Lung (tissue), 12 donors: ENCODE measurements around the gene SRD5A1. TPM values are rescaled to one million over a fixed set of nuclear protein-coding genes. Genes with fewer than 3 reads are reported as not detected.
A peak's percentile ranks its signal among the peaks of the same experiment; 100 is the strongest.

Source experiments
- ATAC-seq: fragments of 200-7000 bp; cut with Tn5 transposase; one replicate; pipeline ENCODE4 v1.9.1; 2020; ENCODE audit warnings: moderate number of reproducible peaks; ENCODE audit not compliant: insufficient read depth, low FRiP score
- DNase-seq, 3 donors: peaks; one replicate each; pipeline ENCODE4 v3.0.0-alpha.2; 2013 to 2017
- H3K27ac ChIP-seq, 2 donors: one replicate each; pipeline ENCODE4 v1.5.1; 2013; ENCODE audit warnings: mild to moderate bottlenecking in 2 of 2, moderate library complexity in 2 of 2, control low read depth in 1 of 2, inconsistent platforms in 1 of 2, low read depth in 1 of 2, low read length in 1 of 2
- H3K27me3 ChIP-seq, 3 donors: one replicate each; pipeline ENCODE4 v1.5.1; 2013; ENCODE audit warnings: low read length in 2 of 3; ENCODE audit not compliant: control insufficient read depth in 3 of 3, insufficient read depth in 3 of 3
- H3K36me3 ChIP-seq, 4 donors: one replicate each; pipeline ENCODE4 v1.5.1; 2013; ENCODE audit warnings: low read length in 4 of 4, mild to moderate bottlenecking in 1 of 4, moderate library complexity in 1 of 4; ENCODE audit not compliant: control insufficient read depth in 4 of 4, insufficient read depth in 4 of 4
- H3K4me1 ChIP-seq, 5 donors: one replicate each; pipeline ENCODE4 v1.5.1; 2013; ENCODE audit warnings: low read length in 5 of 5, mild to moderate bottlenecking in 2 of 5, moderate library complexity in 1 of 5; ENCODE audit not compliant: control insufficient read depth in 5 of 5, insufficient read depth in 5 of 5
- H3K4me3 ChIP-seq: one replicate; pipeline ENCODE4 v1.5.1; 2013; ENCODE audit warnings: mild to moderate bottlenecking, control low read depth, moderate library complexity
- H3K9ac ChIP-seq, 2 donors: one replicate each; pipeline ENCODE4 v1.5.1; 2013; ENCODE audit warnings: low read length in 2 of 2, control low read depth in 1 of 2; ENCODE audit not compliant: insufficient read depth in 1 of 2
- H3K9me3 ChIP-seq, 4 donors: one replicate each; pipeline ENCODE4 v1.5.1; 2013; ENCODE audit warnings: low read length in 3 of 4, mild to moderate bottlenecking in 1 of 4, moderate library complexity in 1 of 4; ENCODE audit not compliant: control insufficient read depth in 4 of 4, insufficient read depth in 3 of 4
- WGBS, 2 donors: extraction: QIAGEN DNeasy Blood & Tissue Kit; methylation state at CpG; one replicate each; pipeline ENCODE4 v1.1.7; 2013; 5-methylcytosine and 5-hydroxymethylcytosine counted together
- polyA plus RNA-seq, 2 donors: library from polyadenylated mRNA; stranded (reverse); fragments of 200-250 nt; gene quantifications; one replicate each; pipeline ENCODE4 v1.2.1, GENCODE V29; 2013
- total RNA-seq, 2 donors: library from RNA; depleted of rRNA in 1 of 2; stranded (reverse); fragments of >200 nt in 1 of 2; gene quantifications; one replicate each; pipeline ENCODE4 v1.2.1, GENCODE V29; 2014 to 2021
- TF ChIP-seq, protein P1 (sequence below): IDR thresholded peaks from 2 replicates; pipeline ENCODE4 v1.5.1; 2012; ENCODE audit warnings: mild to moderate bottlenecking; ENCODE audit errors: control extremely low read depth, extremely low read depth
- donor health status: control.
- donor health status: control.
- donor health status: Bipolar disorder and iron deficiency.
- donor health status: healthy.
- donor health status: DM: yes; HTN: yes; CAD: no.

SRD5A1 gene
- total and polyA plus RNA-seq, 4 donors = 2.6 to 14.4 (median 7.3) TPM

DNA sequence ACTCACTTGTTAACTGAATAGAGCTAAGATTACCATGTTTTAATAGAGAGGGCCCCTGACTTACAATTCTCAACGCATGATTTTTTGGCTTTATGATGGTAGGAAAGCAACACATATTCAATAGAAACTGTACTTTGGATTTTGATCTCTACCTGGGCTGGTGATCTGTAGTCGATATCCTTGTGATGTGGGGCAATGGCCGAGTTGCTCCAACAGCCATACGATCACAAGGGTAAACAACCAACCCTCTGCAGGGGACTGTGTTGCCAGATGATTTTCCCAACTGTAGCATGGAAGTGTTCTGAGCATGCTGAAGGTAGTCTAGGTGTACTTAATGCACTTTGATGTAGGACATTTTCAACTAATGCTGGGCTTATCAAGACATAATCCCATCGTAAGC, 36.9 kb upstream of the SRD5A1 start:
- no peaks in the 10 kb centered on the region for H3K9me3 ChIP-seq
- no peak overlapping the region for H3K4me3 ChIP-seq
- H3K36me3 ChIP-seq = peaks cover 5 to 29% (median 11%) of the 10 kb centered on the region in 4 donors
- H3K9ac ChIP-seq = no peak overlapping the region
- ATAC-seq = no peak
- no peak for DNase-seq
- no peaks in the 10 kb centered on the region for H3K4me1 ChIP-seq
- TF ChIP-seq, protein P1, sequence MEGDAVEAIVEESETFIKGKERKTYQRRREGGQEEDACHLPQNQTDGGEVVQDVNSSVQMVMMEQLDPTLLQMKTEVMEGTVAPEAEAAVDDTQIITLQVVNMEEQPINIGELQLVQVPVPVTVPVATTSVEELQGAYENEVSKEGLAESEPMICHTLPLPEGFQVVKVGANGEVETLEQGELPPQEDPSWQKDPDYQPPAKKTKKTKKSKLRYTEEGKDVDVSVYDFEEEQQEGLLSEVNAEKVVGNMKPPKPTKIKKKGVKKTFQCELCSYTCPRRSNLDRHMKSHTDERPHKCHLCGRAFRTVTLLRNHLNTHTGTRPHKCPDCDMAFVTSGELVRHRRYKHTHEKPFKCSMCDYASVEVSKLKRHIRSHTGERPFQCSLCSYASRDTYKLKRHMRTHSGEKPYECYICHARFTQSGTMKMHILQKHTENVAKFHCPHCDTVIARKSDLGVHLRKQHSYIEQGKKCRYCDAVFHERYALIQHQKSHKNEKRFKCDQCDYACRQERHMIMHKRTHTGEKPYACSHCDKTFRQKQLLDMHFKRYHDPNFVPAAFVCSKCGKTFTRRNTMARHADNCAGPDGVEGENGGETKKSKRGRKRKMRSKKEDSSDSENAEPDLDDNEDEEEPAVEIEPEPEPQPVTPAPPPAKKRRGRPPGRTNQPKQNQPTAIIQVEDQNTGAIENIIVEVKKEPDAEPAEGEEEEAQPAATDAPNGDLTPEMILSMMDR = no peak
- no peaks in the 10 kb centered on the region for H3K27me3 ChIP-seq
- no peak overlapping the region for H3K27ac ChIP-seq
- 94 to 96% methylated on average over 5 of the region's 5 CpGs for WGBS, 2 donors

- H3K27ac ChIP-seq = peak overlapping the region in 1 of 2 donors; percentile 41
- ATAC-seq = no peak
These were observed 35.7 kb upstream of the SRD5A1 start for GRCh38 chr5:6597557-6597956.

GRCh38 chr5:6598351-6598900, 34.8 kb upstream of the SRD5A1 start:
- no peaks in the 10 kb centered on the region for H3K27me3 ChIP-seq
- H3K4me1 ChIP-seq = no peaks in the 10 kb centered on the region
- no peak overlapping the region for H3K9ac ChIP-seq
- H3K4me3 ChIP-seq = no peak overlapping the region
- DNase-seq (peak in 1 of 3 donors; percentile 35), ATAC-seq (no peak)
- 83 to 84% methylated on average over 14 of the region's 14 CpGs for WGBS, 2 donors
- TF ChIP-seq, protein P1 = no peak
- H3K9me3 ChIP-seq = no peaks in the 10 kb centered on the region
- peaks cover 14 to 39% (median 16%) of the 10 kb centered on the region in 4 donors for H3K36me3 ChIP-seq
- H3K27ac ChIP-seq = peak overlapping the region in 1 of 2 donors; percentile 59

More at GRCh38 chr5:6597557-6597956, 35.7 kb upstream of the SRD5A1 start:
- 88 to 94% methylated on average over 6 of the region's 6 CpGs for WGBS, 2 donors
- no peaks in the 10 kb centered on the region for H3K27me3 ChIP-seq
- TF ChIP-seq, protein P1 = no peak
- no peak overlapping the region for H3K4me3 ChIP-seq
- H3K9me3 ChIP-seq = no peaks in the 10 kb centered on the region
- no peak for DNase-seq
- H3K4me1 ChIP-seq = no peaks in the 10 kb centered on the region
- H3K36me3 ChIP-seq = peaks cover 10 to 39% (median 14%) of the 10 kb centered on the region in 4 donors
- H3K9ac ChIP-seq = no peak overlapping the region

DNA sequence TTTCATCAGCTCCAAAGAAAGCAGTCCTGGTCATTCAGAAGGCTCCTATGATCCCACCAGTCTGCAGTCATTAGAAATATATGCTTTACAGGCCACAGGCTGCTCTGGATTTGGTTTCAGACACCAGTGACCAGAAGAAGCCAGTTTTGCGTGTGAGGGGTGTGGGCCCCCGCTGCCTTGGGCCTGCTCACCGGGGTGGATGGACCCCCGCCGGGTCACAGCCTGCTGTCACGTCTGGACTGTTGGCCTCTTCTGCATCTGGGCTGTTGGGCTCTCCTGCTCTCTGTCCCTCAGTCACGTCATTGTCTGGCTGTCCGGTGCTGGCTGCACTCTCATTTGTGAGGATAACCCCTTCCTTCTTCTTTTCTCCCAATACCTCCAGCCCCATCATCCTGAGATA, 33.5 kb upstream of the SRD5A1 start:
- Histone ChIP-seq H3K9ac (no peak overlapping the region), H3K4me3 (no peak overlapping the region), H3K36me3 (peaks cover 25 to 51% (median 27%) of the 10 kb centered on the region in 4 donors), H3K27me3 (no peaks in the 10 kb centered on the region), H3K9me3 (no peaks in the 10 kb centered on the region), H3K4me1 (no peaks in the 10 kb centered on the region), H3K27ac (no peak overlapping the region)
- TF ChIP-seq, protein P1 = no peak
- ATAC-seq (no peak), DNase-seq (no peak)
- 94 to 96% methylated on average over 8 of the region's 8 CpGs for WGBS, 2 donors
